HCT116 (cell line): ENCODE results near the gene HARBI1. TPM values are rescaled to one million over a fixed set of nuclear protein-coding genes. Genes with fewer than 3 reads are reported as not detected.

Source experiments
- ATAC-seq: fragments of 200-7000 bp; cut with Tn5 transposase; 2 replicates; pipeline ENCODE4 v1.9.1; 2020; ENCODE audit warnings: mild to moderate bottlenecking, moderate library complexity
- BruUV-seq: library from RNA; stranded (reverse); fragments of 400-500 nt; replicated peaks from 2 replicates; lab custom pipeline; 2021; lab: Mats Ljungman, UMichigan
- CTCF ChIA-PET: fragments of 300-600 bp; sonication (Branson Sonifier 250); formaldehyde crosslinking; loops from one replicate; lab custom pipeline; 2021; ENCODE audit warnings: antibody characterized with exemption; lab: Charles Lee
- POLR2A ChIA-PET: fragments of 300-600, 350-600 bp; sonication (Branson Sonifier 250); formaldehyde crosslinking; loops from one replicate; lab custom pipeline; 2021; ENCODE audit warnings: antibody characterized with exemption; lab: Charles Lee
- RAD21 ChIA-PET, 2 experiments: fragments of 300-600 bp; sonication (Branson Sonifier 250); formaldehyde crosslinking; loops; one replicate each; lab custom pipeline; 2023; ENCODE audit warnings: low total read pairs in 2 of 2; ENCODE audit not compliant: uncharacterized antibody in 2 of 2, unreplicated experiment in 2 of 2, low non-redundant PET in 1 of 2; lab: Charles Lee
- DNase-seq: peaks from one replicate; pipeline ENCODE4 v3.0.0-alpha.2; 2010; ENCODE audit warnings: low read depth, low spot score
- H2AFZ ChIP-seq: fragments of 200-600 bp; shearing (Covaris generic), sonication (generic); 2 replicates; pipeline ENCODE4 v1.6.1; 2017; ENCODE audit warnings: low read depth, mixed run types, mixed read lengths, antibody characterized with exemption, low read length; ENCODE audit not compliant: poor library complexity, severe bottlenecking
- H3K27ac ChIP-seq: 2 replicates; pipeline ENCODE4 v1.5.1; 2012; ENCODE audit warnings: low read depth, low read length
- H3K27me3 ChIP-seq: fragments of 200-600 bp; sonication (generic); 2 replicates; pipeline ENCODE4 v1.6.1; 2016; ENCODE audit warnings: mixed run types, low read length, mixed read lengths; ENCODE audit not compliant: insufficient read depth
- H3K36me3 ChIP-seq, 2 experiments: fragments of 200-500 bp in 1 of 2; fragments of 200-600 bp in 1 of 2; sonication (Bioruptor generic) in 1 of 2; sonication (generic) in 1 of 2; 2 replicates each; pipeline versions ENCODE4 v1.5.1 to v1.6.1; 2014 to 2016; ENCODE audit warnings: low read length in 2 of 2, inconsistent platforms in 1 of 2, mixed read lengths in 1 of 2, mixed run types in 1 of 2; ENCODE audit not compliant: insufficient read depth in 2 of 2, control insufficient read depth in 1 of 2
- H3K4me1 ChIP-seq, 2 experiments: fragments of 200-600 bp in 1 of 2; sonication (generic) in 1 of 2; 2 replicates each; pipeline versions ENCODE4 v1.5.1 to v1.6.1; 2012 to 2017; ENCODE audit warnings: low read length in 2 of 2, inconsistent platforms in 1 of 2, mild to moderate bottlenecking in 1 of 2, mixed read lengths in 1 of 2, mixed run types in 1 of 2, moderate library complexity in 1 of 2; ENCODE audit not compliant: insufficient read depth in 2 of 2, control insufficient read depth in 1 of 2
- H3K4me2 ChIP-seq: fragments of 200-600 bp; sonication (generic); 2 replicates; pipeline ENCODE4 v1.6.1; 2017; ENCODE audit warnings: mixed run types, low read length, mixed read lengths
- H3K4me3 ChIP-seq, 2 experiments: fragments of 200-600 bp in 1 of 2; sonication (generic) in 1 of 2; replicated peaks in 1 of 2; 2 replicates each; pipeline ENCODE4 v1.5.1; 2011 to 2016; ENCODE audit warnings: low read length in 2 of 2, control low read depth in 1 of 2, low read depth in 1 of 2, mild to moderate bottlenecking in 1 of 2, mixed read lengths in 1 of 2, mixed run types in 1 of 2
- H3K79me2 ChIP-seq: fragments of 200-600 bp; sonication (generic); 2 replicates; pipeline ENCODE4 v1.6.1; 2017; ENCODE audit warnings: mild to moderate bottlenecking, mixed run types, low read length, moderate library complexity, mixed read lengths; ENCODE audit not compliant: insufficient read depth
- H3K9ac ChIP-seq: fragments of 200-600 bp; sonication (generic); 2 replicates; pipeline ENCODE4 v1.6.1; 2016; ENCODE audit warnings: low read length, mixed read lengths
- H3K9me2 ChIP-seq: fragments of 200-600 bp; sonication (generic), shearing (Covaris generic); 2 replicates; pipeline ENCODE4 v1.6.1; 2017; ENCODE audit warnings: mixed run types, mild to moderate bottlenecking, moderate library complexity; ENCODE audit not compliant: insufficient read depth
- H3K9me3 ChIP-seq, 2 experiments: fragments of 200-500 bp in 1 of 2; fragments of 200-600 bp in 1 of 2; sonication (Bioruptor generic) in 1 of 2; sonication (generic) in 1 of 2; 2 replicates each; pipeline ENCODE4 v1.6.1; 2014 to 2017; ENCODE audit warnings: low read length in 2 of 2, mixed read lengths in 2 of 2, inconsistent platforms in 1 of 2, low read depth in 1 of 2, mild to moderate bottlenecking in 1 of 2, mixed run types in 1 of 2, moderate library complexity in 1 of 2; ENCODE audit not compliant: control insufficient read depth in 1 of 2, insufficient read depth in 1 of 2
- H4K20me1 ChIP-seq: fragments of 200-600 bp; sonication (generic), shearing (Covaris generic); 2 replicates; pipeline ENCODE4 v1.6.1; 2017; ENCODE audit warnings: mixed run types, mild to moderate bottlenecking, moderate library complexity; ENCODE audit not compliant: insufficient read depth
- ATF3 ChIP-seq: IDR thresholded peaks from 2 replicates; pipeline ENCODE4 v1.6.1; 2012
- CEBPB ChIP-seq: IDR thresholded peaks from 2 replicates; pipeline ENCODE4 v1.6.1; 2012; ENCODE audit warnings: low read depth
- EGR1 ChIP-seq: IDR thresholded peaks from 2 replicates; pipeline ENCODE4 v1.6.1; 2012; ENCODE audit warnings: low read depth
- EZH2 ChIP-seq: fragments of 200-600 bp; sonication (generic); IDR thresholded peaks from 2 replicates; pipeline ENCODE4 v1.6.1; 2017; ENCODE audit warnings: antibody characterized with exemption, mixed run types
- EZH2phosphoT487 ChIP-seq: fragments of 200-600 bp; IDR thresholded peaks from 2 replicates; pipeline ENCODE4 v1.6.1; 2018; ENCODE audit warnings: antibody characterized with exemption, borderline replicate concordance
- FOSL1 ChIP-seq: IDR thresholded peaks from 2 replicates; pipeline ENCODE4 v1.6.1; 2012; ENCODE audit warnings: low read depth
- JUND ChIP-seq: IDR thresholded peaks from 2 replicates; pipeline ENCODE4 v1.6.1; 2012
- MAX ChIP-seq: IDR thresholded peaks from 2 replicates; pipeline ENCODE4 v1.6.1; 2012
- POLR2A ChIP-seq: IDR thresholded peaks from 2 replicates; pipeline ENCODE4 v1.7.0; 2011; ENCODE audit warnings: borderline replicate concordance; ENCODE audit not compliant: insufficient read depth, insufficient read length; ENCODE audit errors: extremely low read depth
- RAD21 ChIP-seq: IDR thresholded peaks from 2 replicates; pipeline ENCODE4 v1.6.1; 2012; ENCODE audit warnings: low read depth, mild to moderate bottlenecking
- SIN3A ChIP-seq: IDR thresholded peaks from 2 replicates; pipeline ENCODE4 v1.6.1; 2012; ENCODE audit warnings: low read depth
- SP1 ChIP-seq: IDR thresholded peaks from 2 replicates; pipeline ENCODE4 v1.6.1; 2012; ENCODE audit warnings: low read depth
- SRF ChIP-seq: IDR thresholded peaks from 2 replicates; pipeline ENCODE4 v1.6.1; 2012; ENCODE audit warnings: low read depth
- ZFX ChIP-seq: fragments of 450-650 bp; IDR thresholded peaks from 2 replicates; pipeline ENCODE4 v1.6.1; 2017
- intact Hi-C: fragments of 100-400 bp; cut with micrococcal nuclease; formaldehyde crosslinking; loops from 2 replicates; pipeline ENCODE4 v1.10.0; 2022
- total RNA-seq: library from RNA; stranded (reverse); gene quantifications from one replicate; pipeline ENCODE4 v1.2.1, GENCODE V29; 2021; ENCODE audit not compliant: unreplicated experiment
- TF ChIP-seq, protein P1 (sequence below), 3 experiments: fragments of 200-600 bp in 1 of 3; sonication (generic) in 1 of 3; IDR thresholded peaks in 2 of 3; conservative IDR thresholded peaks in 1 of 3; 2 replicates each; pipeline ENCODE4 v1.5.1; 2012 to 2017; ENCODE audit warnings: low read depth in 2 of 3, low read length in 2 of 3, antibody characterized with exemption in 1 of 3, borderline replicate concordance in 1 of 3, control low read depth in 1 of 3, mild to moderate bottlenecking in 1 of 3, mixed read lengths in 1 of 3, mixed run types in 1 of 3, moderate library complexity in 1 of 3; ENCODE audit not compliant: insufficient read depth in 1 of 3
- TF ChIP-seq, protein P2 (sequence below): IDR thresholded peaks from 2 replicates; pipeline ENCODE4 v1.6.1; 2012; ENCODE audit warnings: low read depth

The HARBI1 gene
- total RNA-seq, 1 experiment from 2014 or later, result 1.9 TPM

GRCh38 chr11:46615756-46616155 is 1.3 kb downstream of the HARBI1 start:
- Histone ChIP-seq H3K4me1 (peaks cover 13 to 23% of the 10 kb centered on the region in 2 experiments), H4K20me1 (no peaks in the 10 kb centered on the region), H2AFZ (no peak overlapping the region), H3K27ac (no peak overlapping the region), H3K36me3 (no peaks in the 10 kb centered on the region), H3K9ac (no peak overlapping the region), H3K9me3 (no peaks in the 10 kb centered on the region), H3K27me3 (no peaks in the 10 kb centered on the region), H3K79me2 (peaks cover 22% of the 10 kb centered on the region), H3K4me2 (peak overlapping the region; percentile 92), H3K9me2 (no peaks in the 10 kb centered on the region), H3K4me3 (no peak overlapping the region)
- DNase-seq (no peak), ATAC-seq (no peak)
- no TSS peak for BruUV-seq
- ChIA-PET POLR2A (no interaction called here), CTCF (no interaction called here), RAD21 (no interaction called here)
- intact Hi-C loops, result loop anchor here (5.0 to 10.0 kb wide), 2 partner anchors 231 to 378 kb away; partner anchors contain the start of gene MDK
- TF ChIP-seq SIN3A, result no peak
- TF ChIP-seq RAD21, result no peak
- no peak for TF ChIP-seq JUND
- TF ChIP-seq, protein P1, sequence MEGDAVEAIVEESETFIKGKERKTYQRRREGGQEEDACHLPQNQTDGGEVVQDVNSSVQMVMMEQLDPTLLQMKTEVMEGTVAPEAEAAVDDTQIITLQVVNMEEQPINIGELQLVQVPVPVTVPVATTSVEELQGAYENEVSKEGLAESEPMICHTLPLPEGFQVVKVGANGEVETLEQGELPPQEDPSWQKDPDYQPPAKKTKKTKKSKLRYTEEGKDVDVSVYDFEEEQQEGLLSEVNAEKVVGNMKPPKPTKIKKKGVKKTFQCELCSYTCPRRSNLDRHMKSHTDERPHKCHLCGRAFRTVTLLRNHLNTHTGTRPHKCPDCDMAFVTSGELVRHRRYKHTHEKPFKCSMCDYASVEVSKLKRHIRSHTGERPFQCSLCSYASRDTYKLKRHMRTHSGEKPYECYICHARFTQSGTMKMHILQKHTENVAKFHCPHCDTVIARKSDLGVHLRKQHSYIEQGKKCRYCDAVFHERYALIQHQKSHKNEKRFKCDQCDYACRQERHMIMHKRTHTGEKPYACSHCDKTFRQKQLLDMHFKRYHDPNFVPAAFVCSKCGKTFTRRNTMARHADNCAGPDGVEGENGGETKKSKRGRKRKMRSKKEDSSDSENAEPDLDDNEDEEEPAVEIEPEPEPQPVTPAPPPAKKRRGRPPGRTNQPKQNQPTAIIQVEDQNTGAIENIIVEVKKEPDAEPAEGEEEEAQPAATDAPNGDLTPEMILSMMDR (IDR thresholded peaks at IDR 0.05 in 2 of 3, conservative IDR thresholded peaks at IDR 0.05 in 1 of 3; ENCODE audit: borderline replicate concordance in 1 of 3, insufficient read depth in 1 of 3, low read depth in 2 of 3, low read length in 2 of 3), result no peak
- TF ChIP-seq FOSL1, result no peak
- TF ChIP-seq MAX, result no peak
- TF ChIP-seq POLR2A, result no peak

DNA sequence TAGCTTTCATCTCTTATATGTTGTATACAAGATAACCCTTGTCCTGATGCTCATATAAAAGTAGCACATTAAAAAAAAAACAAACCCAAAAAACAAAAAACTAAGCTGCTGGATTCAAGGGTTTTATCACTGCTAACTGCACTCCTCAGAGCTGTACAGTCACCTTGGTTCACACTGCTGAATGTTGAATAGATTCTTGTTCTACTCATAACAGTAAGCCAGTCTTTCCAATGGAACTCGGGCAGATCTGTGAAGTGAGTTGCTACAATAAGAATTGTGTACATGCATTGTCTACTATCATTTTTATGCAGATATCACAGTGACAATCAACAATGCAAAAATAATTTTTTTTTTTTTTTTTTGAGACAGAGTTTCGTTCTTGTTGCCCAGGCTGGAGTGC is 4.7 kb downstream of the HARBI1 start:
- Histone ChIP-seq H4K20me1 (no peaks in the 10 kb centered on the region), H3K9me2 (no peaks in the 10 kb centered on the region), H2AFZ (no peak overlapping the region), H3K9me3 (no peaks in the 10 kb centered on the region), H3K4me1 (peaks cover 7 to 13% of the 10 kb centered on the region in 2 experiments), H3K4me3 (no peak overlapping the region), H3K79me2 (no peaks in the 10 kb centered on the region), H3K4me2 (no peak overlapping the region), H3K27ac (no peak overlapping the region), H3K27me3 (no peaks in the 10 kb centered on the region), H3K36me3 (no peaks in the 10 kb centered on the region), H3K9ac (no peak overlapping the region)
- ATAC-seq (no peak), DNase-seq (no peak)
- intact Hi-C loops, result loop anchor here (10.0 kb wide), 1 partner anchor 228 kb away; the partner anchor contains the start of gene MDK
- RAD21 ChIA-PET, result interaction anchor here in 1 of 2 experiments (0.7 kb wide), 1 partner anchor 253 kb away, joined by 4 read pairs; no protein-coding TSS in a partner anchor
- TF ChIP-seq SIN3A, result no peak
- TF ChIP-seq CEBPB, result no peak
- no peak for TF ChIP-seq JUND
- no peak for TF ChIP-seq FOSL1
- TF ChIP-seq ATF3, result no peak
- TF ChIP-seq SP1, result no peak
- TF ChIP-seq, protein P2, sequence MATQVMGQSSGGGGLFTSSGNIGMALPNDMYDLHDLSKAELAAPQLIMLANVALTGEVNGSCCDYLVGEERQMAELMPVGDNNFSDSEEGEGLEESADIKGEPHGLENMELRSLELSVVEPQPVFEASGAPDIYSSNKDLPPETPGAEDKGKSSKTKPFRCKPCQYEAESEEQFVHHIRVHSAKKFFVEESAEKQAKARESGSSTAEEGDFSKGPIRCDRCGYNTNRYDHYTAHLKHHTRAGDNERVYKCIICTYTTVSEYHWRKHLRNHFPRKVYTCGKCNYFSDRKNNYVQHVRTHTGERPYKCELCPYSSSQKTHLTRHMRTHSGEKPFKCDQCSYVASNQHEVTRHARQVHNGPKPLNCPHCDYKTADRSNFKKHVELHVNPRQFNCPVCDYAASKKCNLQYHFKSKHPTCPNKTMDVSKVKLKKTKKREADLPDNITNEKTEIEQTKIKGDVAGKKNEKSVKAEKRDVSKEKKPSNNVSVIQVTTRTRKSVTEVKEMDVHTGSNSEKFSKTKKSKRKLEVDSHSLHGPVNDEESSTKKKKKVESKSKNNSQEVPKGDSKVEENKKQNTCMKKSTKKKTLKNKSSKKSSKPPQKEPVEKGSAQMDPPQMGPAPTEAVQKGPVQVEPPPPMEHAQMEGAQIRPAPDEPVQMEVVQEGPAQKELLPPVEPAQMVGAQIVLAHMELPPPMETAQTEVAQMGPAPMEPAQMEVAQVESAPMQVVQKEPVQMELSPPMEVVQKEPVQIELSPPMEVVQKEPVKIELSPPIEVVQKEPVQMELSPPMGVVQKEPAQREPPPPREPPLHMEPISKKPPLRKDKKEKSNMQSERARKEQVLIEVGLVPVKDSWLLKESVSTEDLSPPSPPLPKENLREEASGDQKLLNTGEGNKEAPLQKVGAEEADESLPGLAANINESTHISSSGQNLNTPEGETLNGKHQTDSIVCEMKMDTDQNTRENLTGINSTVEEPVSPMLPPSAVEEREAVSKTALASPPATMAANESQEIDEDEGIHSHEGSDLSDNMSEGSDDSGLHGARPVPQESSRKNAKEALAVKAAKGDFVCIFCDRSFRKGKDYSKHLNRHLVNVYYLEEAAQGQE, result no peak
- no peak for TF ChIP-seq ZFX
- TF ChIP-seq EZH2phosphoT487, result no peak
- TF ChIP-seq SRF, result no peak
- TF ChIP-seq EGR1, result no peak
- no peak for TF ChIP-seq EZH2
- POLR2A ChIA-PET, result no interaction called here
- BruUV-seq, result no TSS peak
- CTCF ChIA-PET, result interaction anchor here (1.0 kb wide), 1 partner anchor 83 kb away, joined by 3 read pairs; no protein-coding TSS in a partner anchor
